ENCODE measurements around the gene PTH. TPM values are rescaled to one million over a fixed set of nuclear protein-coding genes. Genes with fewer than 3 reads are reported as not detected.

PTH gene
- total RNA-seq, 4 donors from 2014 or later: not detected

GRCh38 chr11:13445588-13445987, 50.2 kb downstream of the PTH start:
- Histone ChIP-seq H3K4me3 (no peak overlapping the region), H3K36me3 (no peaks in the 10 kb centered on the region), H3K27ac (no peak overlapping the region), H3K4me1 (peaks cover 0 to 31% (median 6%) of the 10 kb centered on the region in 3 donors), H3K27me3 (no peaks in the 10 kb centered on the region), H3K9me3 (no peaks in the 10 kb centered on the region)
- TF ChIP-seq POLR2A (IDR thresholded peaks at IDR 0.05): no peak
- no peak for TF ChIP-seq CTCF (IDR thresholded peaks at IDR 0.05)
- no peak for DNase-seq
- 95 to 98% methylated on average over 2 of the region's 2 CpGs for WGBS, 2 donors
- intact Hi-C loops (cut with DNase I): no loop called here

Other genes with a start within 250 kb of the PTH start
- gene BMAL1, start 218.2 kb downstream of the PTH start, total RNA-seq: 10 to 100 TPM; 21.4 to 39.5 (median 22.3) TPM
- gene BTBD10, start 32.8 kb downstream of the PTH start, total RNA-seq: 10 to 100 TPM; 45.3 to 56.7 (median 54.0) TPM
- 100 to 1,000 TPM in 2 of 4 donors, 10 to 100 TPM in 2; 78.2 to 135 (median 98.6) TPM for gene FAR1, start 172.7 kb upstream of the PTH start, total RNA-seq